Epithelial cell of esophagus (primary cell): ENCODE measurements around the gene FCHSD2.
A peak's percentile ranks its signal among the peaks of the same experiment; 100 is the strongest.

Experiments
- DNase-seq: peaks from one replicate; pipeline ENCODE4 v3.0.0; 2010; ENCODE audit warnings: low read depth
- H3K4me3 ChIP-seq: 2 replicates; pipeline ENCODE4 v1.5.1; 2011; ENCODE audit warnings: mild to moderate bottlenecking, low read length, control low read depth
- CTCF ChIP-seq: IDR thresholded peaks from 2 replicates; pipeline ENCODE4 v1.5.1; 2011; ENCODE audit warnings: low read depth, mild to moderate bottlenecking, low read length, control low read depth, inconsistent platforms; ENCODE audit not compliant: insufficient read depth; ENCODE audit errors: missing control alignments

Gene FCHSD2

GRCh38 chr11:72867970-72868369 is 274.1 kb downstream of the FCHSD2 start:
- TF ChIP-seq CTCF = no peak
- H3K4me3 ChIP-seq = no peak overlapping the region
- no peak for DNase-seq

GRCh38 chr11:72864702-72865655 is 277.1 kb downstream of the FCHSD2 start:
- peak; percentile 3 for DNase-seq
- no peak for TF ChIP-seq CTCF

GRCh38 chr11:72863916-72864315 is 278.2 kb downstream of the FCHSD2 start:
- no peak for TF ChIP-seq CTCF
- H3K4me3 ChIP-seq = no peak overlapping the region
- DNase-seq = no peak

More at GRCh38 chr11:72864702-72865655, 277.1 kb downstream of the FCHSD2 start:
- H3K4me3 ChIP-seq = no peak overlapping the region

GRCh38 chr11:72863091-72863490 is 279.0 kb downstream of the FCHSD2 start:
- DNase-seq = no peak
- no peak overlapping the region for H3K4me3 ChIP-seq
- no peak for TF ChIP-seq CTCF

GRCh38 chr11:72860592-72860991 is 281.5 kb downstream of the FCHSD2 start:
- no peak for TF ChIP-seq CTCF
- no peak overlapping the region for H3K4me3 ChIP-seq
- DNase-seq = peak; percentile 49

GRCh38 chr11:72860010-72860409 is 282.1 kb downstream of the FCHSD2 start:
- DNase-seq = no peak
- TF ChIP-seq CTCF = no peak
- no peak overlapping the region for H3K4me3 ChIP-seq
